Breast epithelium (tissue), 3 donors: ENCODE results near the gene XPC.

Source experiments
- CTCF ChIP-seq, 3 donors: fragments of 450-650 bp; IDR thresholded peaks; one replicate each; pipeline ENCODE4 v1.5.1; 2016 to 2017; ENCODE audit warnings: antibody characterized with exemption in 3 of 3, mild to moderate bottlenecking in 3 of 3, moderate library complexity in 3 of 3
- POLR2A ChIP-seq: fragments of 450-650 bp; IDR thresholded peaks from one replicate; pipeline ENCODE4 v1.6.1; 2016; ENCODE audit warnings: antibody characterized with exemption, mild to moderate bottlenecking, moderate library complexity
- POLR2AphosphoS5 ChIP-seq, 3 donors: sonication (generic); formaldehyde crosslinking; IDR thresholded peaks; one replicate each; pipeline ENCODE4 v1.6.1; 2017; ENCODE audit warnings: antibody characterized with exemption in 3 of 3

DNA sequence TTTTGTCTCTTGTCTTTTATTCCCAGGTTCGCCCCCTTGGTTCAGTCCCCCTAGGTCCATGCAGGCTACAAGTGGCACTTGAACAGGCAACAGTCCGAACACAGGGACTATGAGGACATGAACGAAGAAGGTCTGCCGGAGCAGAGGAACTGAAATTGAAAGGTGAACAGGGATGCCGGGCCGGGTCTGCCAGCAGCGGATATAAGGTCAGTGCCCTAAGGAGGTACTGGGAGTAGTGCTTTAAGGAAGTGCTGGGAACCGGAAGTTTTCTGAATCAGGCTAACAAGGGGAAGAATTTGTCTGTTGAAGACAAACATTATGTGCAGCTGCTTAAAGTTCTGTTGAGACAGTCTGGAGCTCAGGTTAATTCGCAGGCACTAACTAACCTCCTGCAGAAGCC, 47.0 kb upstream of the XPC start:
- TF ChIP-seq POLR2A (no peak), CTCF (IDR thresholded peaks at IDR 0.05) (no peak), POLR2AphosphoS5 (IDR thresholded peaks at IDR 0.05) (no peak)
